H1 (cell line): ENCODE results near the gene PCDHGA3. TPM values are rescaled to one million over a fixed set of nuclear protein-coding genes. Genes with fewer than 3 reads are reported as not detected.
A peak's percentile ranks its signal among the peaks of the same experiment; 100 is the strongest.

ENCODE experiments used
- ATF3 ChIP-seq: IDR thresholded peaks from 2 replicates; pipeline ENCODE4 v1.6.1; 2011; ENCODE audit warnings: low read depth, mild to moderate bottlenecking, low read length; ENCODE audit not compliant: insufficient read depth
- CTCF ChIP-seq, 3 experiments: IDR thresholded peaks; 1 replicate in 2 of 3; 2 replicates in 1 of 3; pipeline versions ENCODE4 v1.5.1 to v1.6.1; 2011; ENCODE audit warnings: low read length in 3 of 3, mild to moderate bottlenecking in 3 of 3, inconsistent platforms in 2 of 3, low read depth in 1 of 3, moderate library complexity in 1 of 3; ENCODE audit not compliant: insufficient read depth in 1 of 3; ENCODE audit errors: control extremely low read depth in 1 of 3
- POLR2AphosphoS5 ChIP-seq: IDR thresholded peaks from 2 replicates; pipeline ENCODE4 v1.6.1; 2011; ENCODE audit warnings: low read depth, low read length
- TAF7 ChIP-seq: optimal IDR thresholded peaks from 2 replicates; pipeline ENCODE3; 2011; ENCODE audit warnings: low read depth, mild to moderate bottlenecking, inconsistent platforms, low read length, moderate library complexity, borderline replicate concordance
- polyA plus RNA-seq, 7 experiments: library from polyadenylated mRNA; depleted of rRNA in 3 of 7; stranded (reverse) in 5 of 7; unstranded in 2 of 7; fragments of >200 nt in 5 of 7; fragments of 200-250 nt in 2 of 7; gene quantifications; 1 replicate in 5 of 7; 2 replicates in 1 of 7; 4 replicates in 1 of 7; pipeline versions ENCODE4 v1.2.1 to v1.2.3, GENCODE V29; 2011 to 2013; ENCODE audit warnings: missing spikeins in 2 of 7, mixed read lengths in 2 of 7
- total RNA-seq: library from RNA; stranded (reverse); fragmentation: NEBNext Ultra II Directional; extraction: Animal tissue kit (Norgen Biotek cat#: 25700); gene quantifications from 2 replicates; pipeline ENCODE4 v1.2.1, GENCODE V29; 2021

Gene PCDHGA3
- total and polyA plus RNA-seq, 2 of the 8 experiments (the other 6 are each of a cell fraction or from before 2014, with no cell fraction given) = 0.15 to 0.39 TPM

- no peak for TF ChIP-seq ATF3
- TF ChIP-seq CTCF (IDR thresholded peaks at IDR 0.05; ENCODE audit: control extremely low read depth in 1 of 3, insufficient read depth in 1 of 3, low read depth in 1 of 3, low read length in 3 of 3) = peak; percentile 69 to 86 (median 75)
- TF ChIP-seq POLR2AphosphoS5 = peak; percentile 55; the same call in 1 of the 2 replicates
- peak; percentile 40 for TF ChIP-seq TAF7
Measured at GRCh38 chr5:141349917-141350619, 6.4 kb downstream of the PCDHGA3 start, which contains the start of gene PCDHGB1 (continued).
